Gastrocnemius medialis (tissue), 4 donors: Measurements from ENCODE around the gene IGSF9B.

Experiments used
- CTCF ChIP-seq, 5 experiments: fragments of 450-650 bp in 3 of 5; fragments of 200-600 bp in 2 of 5; sonication (generic) in 2 of 5; IDR thresholded peaks in 4 of 5; conservative IDR thresholded peaks in 1 of 5; 1 replicate in 4 of 5; 2 replicates in 1 of 5; pipeline ENCODE4 v1.5.1; 2016 to 2019; ENCODE audit warnings: antibody characterized with exemption in 5 of 5, mild to moderate bottlenecking in 3 of 5, moderate library complexity in 3 of 5
- POLR2A ChIP-seq, 2 donors: fragments of 450-650 bp; IDR thresholded peaks; one replicate each; pipeline ENCODE4 v1.6.1; 2017; ENCODE audit warnings: antibody characterized with exemption in 2 of 2, mild to moderate bottlenecking in 2 of 2, moderate library complexity in 2 of 2

- TF ChIP-seq CTCF (IDR thresholded peaks at IDR 0.05 in 4 of 5, conservative IDR thresholded peaks at IDR 0.05 in 1 of 5) = no peak
- TF ChIP-seq POLR2A (IDR thresholded peaks at IDR 0.05) = no peak
Observed at GRCh38 chr11:133967599-133968238, 11.0 kb upstream of the IGSF9B start.
